Stimulated activated CD8-positive, alpha-beta memory T cell treated with anti-CD3 and anti-CD28 coated beads, Interleukin-7, amount 100 ng/mL, for 1 hour (primary cell): ENCODE data around the gene USH1G.
"Not testable (repeated sequence)": the region's sequence is repeated elsewhere in the genome, so short reads cannot be mapped to it uniquely, and the experiment has no call there.

Source experiments
- DNase-seq, 2 donors: peaks; one replicate each; pipeline ENCODE4 v3.0.0-alpha.2; 2020; ENCODE audit warnings: low read depth in 2 of 2

USH1G gene

DNA sequence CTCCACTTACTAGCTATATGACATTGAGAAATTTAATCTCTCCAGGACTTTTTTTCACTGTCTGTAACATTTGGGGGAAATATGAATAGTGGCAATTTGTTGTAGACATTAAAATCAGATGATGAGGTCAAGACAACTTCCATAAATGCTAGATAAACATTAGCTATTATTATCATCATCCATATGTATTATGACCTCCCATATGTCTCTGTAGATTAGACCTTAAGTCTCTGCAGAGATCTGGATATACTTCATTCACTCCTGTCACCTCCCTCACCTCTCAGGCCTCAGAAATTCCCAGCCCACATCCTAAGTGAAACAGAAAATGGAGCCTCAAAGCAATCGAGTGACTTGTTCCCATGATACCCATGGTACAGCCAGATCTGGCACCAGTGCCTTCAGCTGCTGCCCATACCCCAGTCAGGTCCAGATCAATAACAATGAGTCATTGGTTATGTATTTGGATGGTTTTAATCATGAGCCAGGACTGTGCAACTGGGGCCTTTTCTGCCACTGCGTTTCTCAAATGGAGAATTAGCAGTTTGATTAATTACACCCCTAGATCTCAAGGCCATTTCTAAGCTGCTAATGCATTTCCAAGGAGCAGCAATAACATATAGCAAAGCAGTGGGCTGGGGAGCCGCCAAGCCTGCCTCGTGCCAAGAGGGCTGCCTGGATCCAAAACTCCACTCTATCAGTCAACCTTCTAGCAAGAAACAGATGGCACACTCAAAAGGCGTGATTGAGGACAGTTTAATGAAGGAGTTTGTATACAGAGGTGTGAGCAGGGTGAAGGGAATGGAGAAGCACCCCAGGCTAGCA, 47.7 kb downstream of the USH1G start:
- no peak for DNase-seq

DNA sequence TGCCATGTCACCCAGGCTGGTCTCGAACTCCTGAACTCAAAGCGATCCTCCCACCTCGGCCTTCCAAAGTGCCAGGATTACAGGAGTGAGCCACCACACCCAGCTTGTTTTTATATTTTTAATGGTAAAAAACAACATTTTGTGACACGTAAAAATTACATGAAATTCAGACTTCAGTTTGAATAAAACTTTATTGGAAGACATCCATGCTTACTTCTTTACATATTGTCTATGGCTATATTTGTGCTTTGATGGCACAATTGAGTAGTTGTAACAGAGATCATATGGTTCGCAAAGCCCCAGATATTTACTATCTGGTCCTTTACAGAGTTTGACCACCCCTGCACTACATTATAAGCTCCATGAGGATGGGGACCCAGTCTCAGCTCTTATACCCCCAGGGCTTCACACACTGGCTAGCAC, 48.4 kb downstream of the USH1G start:
- DNase-seq, result no peak

DNA sequence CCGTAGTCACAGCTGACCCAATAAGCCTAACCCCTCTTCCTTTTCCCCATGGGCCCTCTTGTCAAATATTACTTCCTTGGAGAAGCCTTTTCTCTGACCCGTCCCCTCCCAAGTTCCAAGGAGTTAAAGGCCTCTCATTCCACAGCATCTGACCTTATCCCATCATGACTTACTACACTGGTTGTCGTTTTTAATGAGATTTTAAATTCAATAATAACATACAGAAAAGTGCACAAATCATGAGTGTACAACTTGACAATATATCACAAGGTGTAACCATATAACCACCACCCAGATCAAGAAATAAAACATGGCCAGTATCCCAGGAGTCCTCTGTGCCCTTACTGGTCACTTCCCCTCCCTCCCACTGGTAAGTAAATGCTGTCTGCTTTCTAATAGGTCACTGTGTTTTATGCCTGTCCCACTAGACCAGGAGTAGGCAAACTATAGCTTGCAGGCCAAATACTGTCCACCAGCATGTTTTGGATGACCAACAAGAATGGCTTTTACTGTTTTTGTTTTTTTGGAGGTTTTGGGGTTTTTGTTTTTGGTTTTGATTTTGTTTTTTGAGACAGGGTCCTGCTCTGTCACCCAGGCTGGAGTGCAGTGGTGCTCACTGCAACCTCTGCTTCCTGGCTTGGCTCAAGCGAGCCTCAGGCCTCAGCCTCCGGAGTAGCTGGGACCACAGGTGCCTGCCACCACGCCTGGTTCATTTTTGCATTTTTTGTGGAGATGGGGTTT, 49.0 kb downstream of the USH1G start:
- no peak for DNase-seq

DNA sequence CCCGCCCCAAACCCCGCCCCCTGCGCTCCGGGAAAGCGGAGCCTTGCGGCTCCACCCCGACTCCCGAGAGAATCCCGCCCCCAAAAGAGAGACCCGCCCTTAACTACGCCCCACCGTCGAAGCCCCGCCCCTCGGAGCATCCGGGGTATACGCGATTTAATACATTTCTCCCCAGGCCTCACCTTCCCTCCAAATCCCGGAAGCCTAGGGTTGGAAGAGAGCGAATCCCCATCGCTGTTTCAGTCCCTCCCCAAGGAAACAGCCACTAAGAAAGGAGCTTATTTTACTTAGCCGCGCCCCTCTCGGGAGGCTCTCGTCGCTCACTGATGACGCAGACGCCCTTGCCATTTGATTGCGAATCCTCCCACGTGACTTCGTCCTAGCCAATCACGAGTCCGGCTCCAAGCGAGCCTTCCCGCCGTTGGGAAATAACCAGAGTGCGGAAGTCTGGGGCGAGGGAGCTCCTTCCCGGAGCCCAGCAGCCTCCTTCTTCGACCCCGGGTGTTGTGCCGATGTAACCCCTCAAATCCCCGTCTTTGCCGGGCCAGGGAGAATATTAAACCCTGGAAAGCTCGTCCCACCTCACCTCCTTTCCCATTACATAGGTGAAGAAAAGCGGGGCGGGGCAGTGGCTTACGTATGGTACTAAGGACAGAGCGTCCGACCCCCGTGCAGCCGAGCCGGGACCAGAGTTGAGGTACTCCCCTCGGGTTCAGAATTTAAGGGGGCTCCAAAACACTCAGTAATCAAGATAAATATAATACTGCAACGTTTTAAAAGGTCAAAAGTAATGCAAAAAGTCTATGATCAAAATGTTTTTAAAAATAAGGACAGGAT, 49.8 kb downstream of the USH1G start:
- DNase-seq, result peak; percentile 98 to 99

DNA sequence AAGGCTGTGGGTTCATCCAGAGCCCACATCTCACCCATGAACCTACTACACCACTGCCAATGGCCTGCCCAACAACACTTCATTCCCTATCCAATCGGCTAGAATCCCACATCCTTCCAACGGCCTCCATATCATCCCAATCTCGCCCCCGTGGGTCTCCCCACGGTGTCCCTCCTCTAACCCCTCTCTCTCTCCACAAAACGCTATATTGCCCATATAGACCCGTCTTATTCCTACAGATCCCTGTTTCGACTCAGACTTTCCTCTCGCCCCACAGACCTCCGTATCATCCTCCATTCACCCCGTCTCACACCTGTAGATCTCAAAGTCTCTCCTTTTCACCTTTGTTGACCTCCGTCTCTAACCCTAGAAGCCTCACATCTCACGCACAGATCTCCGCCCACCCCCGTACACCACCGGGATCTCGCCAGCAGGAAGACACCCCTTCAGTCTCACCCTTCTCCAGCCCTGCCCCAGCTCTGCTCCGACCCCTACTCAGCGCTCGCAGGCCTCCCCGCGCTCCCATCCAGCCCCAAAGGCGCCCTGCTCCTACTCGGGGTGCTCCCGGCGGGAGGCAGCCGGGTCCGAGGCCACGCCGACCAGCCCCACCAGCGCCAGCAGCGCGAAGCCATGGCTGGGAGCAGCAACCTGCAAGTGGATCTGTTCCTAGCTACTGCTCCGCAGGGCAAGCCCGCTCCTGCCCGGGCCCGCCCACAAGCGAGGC, 50.6 kb downstream of the USH1G start, which contains the start of gene FDXR:
FDXR (minus strand) TSS at position 682 of the 724 bp plus-strand sequence; CDS start at position 632, 50 bp downstream.
- no peak for DNase-seq

DNA sequence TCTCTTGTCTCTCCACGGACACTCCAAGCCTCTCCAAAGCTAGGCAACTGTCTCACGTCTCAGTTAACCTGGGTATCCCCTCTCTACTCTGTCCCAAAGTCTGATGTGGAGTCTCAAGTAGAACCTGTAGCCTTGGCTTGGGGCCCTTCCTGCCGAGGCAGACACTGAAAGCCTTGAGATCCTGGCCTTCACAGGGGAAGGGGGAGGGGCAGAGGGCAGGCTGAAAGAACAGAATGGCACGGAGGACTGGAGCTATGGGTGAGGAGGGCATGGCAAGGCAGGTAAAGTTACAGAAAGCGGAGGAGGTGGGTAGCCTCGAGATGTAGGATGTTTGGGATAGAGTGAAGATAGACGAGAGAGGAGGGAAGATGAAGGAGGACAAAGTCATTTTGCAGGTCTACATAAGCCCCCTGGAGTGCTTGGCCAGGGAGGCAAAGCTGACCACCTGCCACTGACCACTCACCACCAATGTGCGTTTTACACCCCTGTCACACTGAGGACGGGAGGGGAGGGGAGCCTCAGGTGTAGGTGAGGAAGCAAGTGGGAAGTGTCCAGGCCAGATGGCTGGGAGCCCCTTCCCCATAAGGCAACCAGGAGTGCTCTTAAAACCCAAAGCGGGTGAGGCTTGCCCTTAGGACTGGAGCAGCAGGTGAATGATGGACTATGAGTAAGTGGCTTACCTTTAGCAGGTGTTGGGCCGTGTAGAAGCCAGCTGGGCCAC, 51.5 kb downstream of the USH1G start:
- no peak for DNase-seq

DNA sequence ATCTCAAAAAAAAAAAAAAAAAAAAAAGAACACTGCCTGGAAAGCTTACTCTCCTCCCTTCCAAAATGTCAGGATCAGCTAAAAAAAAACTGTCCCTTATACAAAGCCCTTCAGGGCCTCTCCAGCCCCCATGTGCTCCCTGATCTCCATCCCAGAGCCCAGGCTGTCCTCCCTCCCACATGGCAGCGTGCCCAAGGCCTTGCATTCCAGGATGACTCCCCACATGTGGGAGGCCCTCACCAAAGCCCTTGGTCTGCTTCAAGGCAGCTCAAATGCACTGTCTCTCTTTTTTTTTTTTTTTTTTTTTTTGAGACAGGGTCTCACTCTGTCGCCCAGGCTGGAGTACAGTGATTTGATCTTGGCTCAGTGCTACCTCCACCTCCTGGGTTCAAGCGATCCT, 52.5 kb downstream of the USH1G start:
- no peak for DNase-seq

DNA sequence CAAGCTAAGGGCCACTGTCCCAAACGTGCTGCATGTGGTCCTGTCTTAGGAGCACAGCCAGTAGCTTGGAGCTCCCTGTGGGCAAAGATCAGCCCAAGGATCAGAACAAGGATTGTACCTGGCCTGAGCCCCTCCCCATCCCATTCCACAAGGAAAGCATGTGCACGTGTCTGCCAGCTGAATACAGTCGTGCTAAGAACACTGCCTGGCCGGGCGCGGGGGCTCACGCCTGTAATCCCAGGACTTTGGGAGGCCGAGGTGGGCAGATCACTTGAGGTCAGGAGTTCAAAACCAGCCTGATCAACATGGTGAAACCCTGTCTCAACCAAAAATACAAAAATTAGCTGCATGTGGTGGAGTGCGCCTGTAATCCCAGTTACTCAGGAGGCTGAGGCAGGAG, 53.0 kb downstream of the USH1G start:
- DNase-seq, result not testable (repeated sequence)

DNA sequence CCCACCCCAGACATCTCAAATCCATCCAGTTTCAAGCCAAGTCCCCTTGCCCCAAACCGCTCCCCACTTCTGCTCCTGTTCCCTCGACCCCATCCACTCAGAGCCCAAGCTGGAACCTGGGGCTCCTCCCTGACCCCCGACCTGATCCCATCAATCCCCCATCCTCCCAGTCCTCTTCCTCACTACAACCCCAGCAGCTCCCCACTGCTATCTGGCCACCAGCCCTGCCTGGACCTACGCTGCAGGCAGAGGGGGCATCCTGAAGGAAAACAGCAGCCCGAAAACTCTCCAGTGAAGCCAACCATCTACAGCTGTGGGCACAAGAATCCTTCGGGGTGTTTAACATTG, 54.2 kb downstream of the USH1G start:
- no peak for DNase-seq

DNA sequence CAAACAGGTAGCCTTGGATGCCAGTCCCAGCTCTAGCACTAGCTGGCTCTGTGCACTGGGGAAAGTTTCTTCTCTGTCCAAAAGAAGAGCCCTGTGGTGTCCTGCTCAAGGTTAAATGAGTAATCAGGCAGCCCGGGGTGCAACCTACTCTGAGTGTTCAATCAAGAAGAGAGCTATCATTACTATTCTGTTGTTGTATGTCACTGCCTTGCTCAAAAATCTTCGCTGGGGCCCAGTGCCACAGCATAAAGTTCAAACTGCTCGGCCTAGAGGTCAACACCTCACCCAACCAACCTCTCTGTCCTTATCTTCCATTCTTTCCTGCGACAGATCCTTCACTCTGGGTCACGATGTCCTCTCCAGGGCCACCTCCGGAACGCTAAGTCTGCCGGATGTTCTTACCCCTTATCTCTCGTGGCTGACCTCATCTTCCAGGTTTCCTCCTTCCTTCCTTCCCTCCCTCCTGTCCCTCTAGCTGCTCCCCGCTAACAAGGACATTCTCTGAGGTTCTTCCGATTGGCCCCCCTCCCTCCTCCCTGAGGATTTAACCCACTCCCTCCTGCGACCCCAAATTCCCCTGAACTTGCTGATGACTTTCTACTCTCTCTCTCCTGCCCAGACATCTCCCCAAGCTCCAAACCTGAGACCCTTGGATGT, 54.7 kb downstream of the USH1G start:
- DNase-seq, result no peak

DNA sequence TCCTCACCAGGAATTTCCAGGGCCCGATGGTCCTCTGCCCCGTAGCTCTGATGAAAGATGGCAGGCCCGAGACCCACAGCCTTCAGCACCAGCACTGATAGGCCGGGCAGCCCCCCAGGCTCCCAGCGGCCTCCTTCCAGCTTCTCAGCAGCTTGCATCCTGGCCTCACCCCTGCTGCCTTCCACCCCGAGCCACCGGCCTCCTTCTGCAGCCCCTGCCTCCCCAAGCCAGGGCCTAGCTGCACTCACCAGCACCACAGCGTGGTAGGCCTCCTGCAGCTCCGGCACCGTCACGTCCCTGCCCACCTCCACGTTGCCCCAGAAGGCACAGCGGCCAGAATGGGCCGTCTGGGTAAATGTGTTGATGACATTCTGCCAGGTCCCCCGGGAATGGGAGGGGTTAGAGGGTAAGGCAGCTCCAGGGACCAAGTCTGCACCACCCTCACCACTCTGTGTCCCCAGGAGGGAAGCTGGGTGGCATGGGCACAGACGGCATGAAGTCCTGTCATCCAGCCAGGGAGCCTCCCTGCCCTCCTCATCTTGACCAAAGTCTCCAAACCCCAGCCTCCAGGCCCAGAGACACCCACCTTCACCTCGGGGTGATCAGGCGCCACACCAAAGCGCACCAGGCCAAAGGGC, 56.7 kb downstream of the USH1G start:
- DNase-seq, result no peak
